Neural cell (in vitro differentiated cells): ENCODE data around the gene NAA38. TPM values are rescaled to one million over a fixed set of nuclear protein-coding genes. Genes with fewer than 3 reads are reported as not detected.

Experiments used
- H2AFZ ChIP-seq: fragments of 200-600, 300-800 bp; sonication (generic), shearing (Covaris generic); 2 replicates; pipeline ENCODE4 v1.6.0; 2014; ENCODE audit warnings: low read depth, mild to moderate bottlenecking, antibody characterized with exemption, low read length, moderate library complexity
- H3F3A ChIP-seq: fragments of 200-600 bp; shearing (Covaris generic); 2 replicates; pipeline ENCODE4 v1.6.1; 2016; ENCODE audit warnings: mild to moderate bottlenecking, moderate library complexity, mixed read lengths, antibody characterized with exemption, low read length; ENCODE audit not compliant: insufficient read depth, poor library complexity, severe bottlenecking
- H3K27ac ChIP-seq: fragments of 200-600, 300-800 bp; sonication (generic), shearing (Covaris generic); 2 replicates; pipeline ENCODE4 v1.5.1; 2014; ENCODE audit warnings: mild to moderate bottlenecking, low read length, moderate library complexity
- H3K27me3 ChIP-seq: fragments of 300-800, 200-600 bp; sonication (generic), shearing (Covaris generic); 2 replicates; pipeline ENCODE4 v1.6.0; 2014; ENCODE audit warnings: mild to moderate bottlenecking, low read depth, low read length, moderate library complexity; ENCODE audit not compliant: insufficient read depth
- H3K36me3 ChIP-seq: fragments of 300-800, 200-600 bp; sonication (generic), shearing (Covaris generic); 2 replicates; pipeline ENCODE4 v1.5.1; 2014; ENCODE audit warnings: mild to moderate bottlenecking, antibody characterized with exemption, low read length, moderate library complexity; ENCODE audit not compliant: insufficient read depth
- H3K4me2 ChIP-seq: fragments of 300-800, 200-600 bp; sonication (generic), shearing (Covaris generic); 2 replicates; pipeline ENCODE4 v1.6.0; 2014; ENCODE audit warnings: mild to moderate bottlenecking, low read length
- H3K4me3 ChIP-seq: fragments of 300-800, 200-600 bp; sonication (generic), shearing (Covaris generic); 2 replicates; pipeline ENCODE4 v1.5.1; 2014; ENCODE audit warnings: mild to moderate bottlenecking, low read length, moderate library complexity
- H3K79me2 ChIP-seq: fragments of 200-600 bp; shearing (Covaris generic); replicated peaks from 2 replicates; pipeline ENCODE4 v1.6.0; 2014; ENCODE audit warnings: mild to moderate bottlenecking, low read length, moderate library complexity; ENCODE audit not compliant: insufficient read depth
- H3K9ac ChIP-seq: fragments of 300-800, 200-600 bp; sonication (generic), shearing (Covaris generic); 2 replicates; pipeline ENCODE4 v1.6.1; 2016; ENCODE audit warnings: mild to moderate bottlenecking, low read length, mixed read lengths
- H3K9me2 ChIP-seq: fragments of 200-600 bp; shearing (Covaris generic); 2 replicates; pipeline ENCODE4 v1.6.1; 2016; ENCODE audit warnings: mild to moderate bottlenecking, low read length, mixed read lengths; ENCODE audit not compliant: insufficient read depth
- H3K9me3 ChIP-seq: fragments of 200-600, 300-800 bp; sonication (generic), shearing (Covaris generic); 2 replicates; pipeline ENCODE4 v1.6.1; 2016; ENCODE audit warnings: mild to moderate bottlenecking, mixed run types, low read length, moderate library complexity, mixed read lengths
- H4K20me1 ChIP-seq: fragments of 200-600 bp; shearing (Covaris generic); 2 replicates; pipeline ENCODE4 v1.6.1; 2016; ENCODE audit warnings: mild to moderate bottlenecking, mixed run types; ENCODE audit not compliant: insufficient read depth
- CTCF ChIP-seq: fragments of 450-650 bp; IDR thresholded peaks from 2 replicates; pipeline ENCODE4 v1.5.1; 2014; ENCODE audit warnings: antibody characterized with exemption, mild to moderate bottlenecking, moderate library complexity; ENCODE audit not compliant: poor library complexity, severe bottlenecking
- EP300 ChIP-seq: fragments of 450-650 bp; conservative IDR thresholded peaks from 2 replicates; pipeline ENCODE4 v1.6.1; 2014; ENCODE audit warnings: antibody characterized with exemption, mild to moderate bottlenecking, moderate library complexity; ENCODE audit not compliant: poor library complexity, severe bottlenecking
- EZH2 ChIP-seq: fragments of 200-600, 300-800 bp; shearing (Covaris generic), sonication (generic); IDR thresholded peaks from 2 replicates; pipeline ENCODE4 v1.6.1; 2014; ENCODE audit warnings: antibody characterized with exemption, low read length, borderline replicate concordance, mild to moderate bottlenecking; ENCODE audit not compliant: insufficient read depth, poor library complexity, severe bottlenecking
- MXI1 ChIP-seq: fragments of 450-650 bp; conservative IDR thresholded peaks from 2 replicates; pipeline ENCODE4 v1.6.1; 2014; ENCODE audit warnings: antibody characterized with exemption, mild to moderate bottlenecking; ENCODE audit not compliant: poor library complexity, severe bottlenecking
- POLR2AphosphoS5 ChIP-seq: IDR thresholded peaks from 2 replicates; pipeline ENCODE4 v1.6.1; 2012
- RAD21 ChIP-seq: fragments of 450-650 bp; conservative IDR thresholded peaks from 2 replicates; pipeline ENCODE4 v1.6.1; 2014; ENCODE audit warnings: antibody characterized with exemption, mild to moderate bottlenecking, moderate library complexity
- REST ChIP-seq: IDR thresholded peaks from 2 replicates; pipeline ENCODE4 v1.6.1; 2012; ENCODE audit warnings: borderline replicate concordance
- SMC3 ChIP-seq: fragments of 450-650 bp; conservative IDR thresholded peaks from 2 replicates; pipeline ENCODE4 v1.6.1; 2014; ENCODE audit warnings: antibody characterized with exemption, mild to moderate bottlenecking, moderate library complexity; ENCODE audit not compliant: poor library complexity
- TAF1 ChIP-seq: IDR thresholded peaks from 2 replicates; pipeline ENCODE4 v1.6.1; 2012; ENCODE audit warnings: low read depth
- polyA plus RNA-seq: library from polyadenylated mRNA; depleted of rRNA; stranded (reverse); fragments of >200 nt; gene quantifications from 2 replicates; pipeline ENCODE4 v1.2.3, GENCODE V29; 2014

The NAA38 gene
- polyA plus RNA-seq, 1 donor from 2014 or later: 110 TPM

- Histone ChIP-seq H3K27me3 (no peaks in the 10 kb centered on the region), H3K4me2 (peak overlapping the region; percentile 97), H3K79me2 (peaks cover 18% of the 10 kb centered on the region), H3K9ac (peak overlapping the region; percentile 92), H3K4me3 (peak overlapping the region; percentile 85), H3K36me3 (peaks cover 3% of the 10 kb centered on the region), H4K20me1 (peaks cover 16% of the 10 kb centered on the region), H3F3A (peaks cover 13% of the 10 kb centered on the region), H3K9me3 (no peaks in the 10 kb centered on the region), H3K27ac (peak overlapping the region; percentile 98), H2AFZ (no peak overlapping the region), H3K9me2 (no peaks in the 10 kb centered on the region)
- no peak for TF ChIP-seq RAD21
- no peak for TF ChIP-seq TAF1
- TF ChIP-seq EP300: no peak
- TF ChIP-seq REST: no peak
- no peak for TF ChIP-seq EZH2
- TF ChIP-seq SMC3: no peak
- TF ChIP-seq POLR2AphosphoS5: no peak
- TF ChIP-seq MXI1: no peak
- TF ChIP-seq CTCF: no peak
Measured at GRCh38 chr17:7856011-7856810, 1.1 kb downstream of the NAA38 start.

- TF ChIP-seq CTCF (no peak), POLR2AphosphoS5 (no peak), EZH2 (no peak), EP300 (no peak), REST (no peak), TAF1 (no peak), RAD21 (no peak), MXI1 (no peak), SMC3 (no peak)
- Histone ChIP-seq H2AFZ (no peak overlapping the region), H3K4me2 (no peak overlapping the region), H3K9me2 (no peaks in the 10 kb centered on the region), H3K9ac (peak overlapping the region; percentile 92), H3K79me2 (peaks cover 18% of the 10 kb centered on the region), H3K27me3 (no peaks in the 10 kb centered on the region), H4K20me1 (peaks cover 20% of the 10 kb centered on the region), H3F3A (peaks cover 13% of the 10 kb centered on the region), H3K27ac (no peak overlapping the region), H3K4me3 (peak overlapping the region; percentile 19), H3K9me3 (no peaks in the 10 kb centered on the region), H3K36me3 (peaks cover 8% of the 10 kb centered on the region)
Measured at GRCh38 chr17:7855660-7856010, 1.7 kb downstream of the NAA38 start.
